Measurements from ENCODE around the gene CLCNKB.
"Not testable (repeated sequence)": the region's sequence is repeated elsewhere in the genome, so short reads cannot be mapped to it uniquely, and the experiment has no call there.

CLCNKB gene

DNA sequence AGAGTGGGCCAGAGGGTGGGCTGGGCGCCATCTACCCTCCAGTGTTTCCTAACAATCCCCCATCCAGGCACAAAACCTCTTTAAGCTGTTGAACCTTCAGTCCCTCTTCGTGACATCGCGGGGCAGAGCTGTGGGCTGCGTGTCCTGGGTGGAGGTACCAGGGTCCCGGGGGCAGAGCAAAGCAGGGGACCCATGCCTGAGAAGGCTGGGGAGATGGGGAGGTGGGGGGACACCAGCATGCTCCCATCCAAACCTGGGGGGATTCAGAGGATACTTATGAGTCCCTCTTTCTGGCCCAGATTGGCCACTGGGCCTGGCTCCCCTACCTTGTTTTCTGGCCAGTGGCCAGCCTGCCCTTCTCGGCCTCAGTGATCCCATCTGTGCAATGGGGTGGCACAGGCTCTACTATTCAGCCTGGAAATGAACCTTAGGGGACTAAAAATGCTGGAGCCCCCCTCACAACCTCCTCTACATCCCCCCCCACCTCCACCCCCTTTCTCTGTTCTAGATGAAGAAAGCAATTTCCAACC is 10.4 kb upstream of the CLCNKB start:
- not testable (repeated sequence) for DNase-seq (ENCODE audit: low spot score)

DNA sequence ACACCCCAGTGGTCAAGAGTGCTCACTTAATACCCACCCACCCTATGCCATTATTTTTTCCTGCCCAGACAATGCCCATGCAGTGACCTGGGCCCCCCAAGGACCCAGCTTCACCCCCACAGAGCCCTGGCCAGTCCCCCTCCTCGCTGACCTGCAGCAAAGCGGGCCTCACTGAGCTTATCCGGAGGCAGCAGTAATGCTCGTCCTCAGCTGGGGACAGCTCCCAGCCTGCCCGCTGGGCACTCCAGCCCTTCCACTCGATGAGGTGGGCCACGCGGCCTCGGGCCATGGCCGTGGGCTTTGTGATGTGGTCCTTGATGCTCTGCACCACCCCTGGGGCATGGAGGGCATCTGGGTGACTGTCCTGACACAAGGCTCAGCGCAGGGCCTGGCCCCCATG is 7.1 kb upstream of the CLCNKB start:
- not testable (repeated sequence) for DNase-seq (ENCODE audit: low spot score)

- DNase-seq (ENCODE audit: low spot score), result no peak
Observed at GRCh38 chr1:16038620-16038912, 5.0 kb upstream of the CLCNKB start.

- not testable (repeated sequence) for DNase-seq (ENCODE audit: low spot score)
Observed at GRCh38 chr1:16039871-16040270, 3.7 kb upstream of the CLCNKB start.

GRCh38 chr1:16041200-16041599 is 2.4 kb upstream of the CLCNKB start:
- no peak for DNase-seq (ENCODE audit: low spot score)

DNA sequence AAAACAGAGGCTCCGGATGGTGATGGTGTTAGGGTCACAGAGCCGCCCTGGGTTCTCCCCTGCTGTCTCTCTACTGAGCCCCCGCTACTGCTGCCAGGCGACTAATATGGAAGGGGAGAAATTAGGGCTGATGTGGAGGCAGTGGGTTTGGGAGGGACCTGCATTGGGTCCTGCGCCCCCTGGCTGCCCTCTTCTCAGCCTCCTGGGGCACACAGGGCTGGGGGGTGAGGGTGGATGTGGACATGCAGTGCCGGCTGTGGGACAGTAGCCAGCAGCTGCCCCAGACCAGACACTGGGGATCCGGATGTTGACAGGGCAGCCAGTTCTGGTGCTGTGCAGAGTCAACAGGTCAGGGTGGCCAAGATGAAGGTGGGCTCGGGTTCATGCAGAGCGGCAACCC is 1.5 kb upstream of the CLCNKB start:
- DNase-seq (ENCODE audit: low spot score), result no peak

DNA sequence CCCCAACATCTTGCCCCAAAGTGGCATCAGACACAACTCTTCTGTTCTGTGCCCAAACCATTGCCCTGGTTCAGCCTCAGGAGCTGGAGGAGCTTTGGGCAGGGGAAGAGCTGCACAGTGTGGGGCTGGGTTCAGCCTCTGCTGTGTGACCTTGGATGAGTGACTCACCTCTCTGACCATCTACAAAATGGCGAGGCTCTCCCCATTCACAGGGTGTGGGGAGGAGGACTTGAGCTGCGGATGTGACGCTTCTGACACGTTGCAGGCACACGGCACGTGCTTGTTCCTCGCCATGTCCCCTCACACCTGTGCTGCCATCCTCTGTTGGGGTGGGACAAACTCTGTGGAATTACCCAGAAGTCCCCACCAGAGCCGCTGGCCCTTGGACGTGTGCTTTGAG is 928 bp upstream of the CLCNKB start:
- not testable (repeated sequence) for DNase-seq (ENCODE audit: low spot score)

DNA sequence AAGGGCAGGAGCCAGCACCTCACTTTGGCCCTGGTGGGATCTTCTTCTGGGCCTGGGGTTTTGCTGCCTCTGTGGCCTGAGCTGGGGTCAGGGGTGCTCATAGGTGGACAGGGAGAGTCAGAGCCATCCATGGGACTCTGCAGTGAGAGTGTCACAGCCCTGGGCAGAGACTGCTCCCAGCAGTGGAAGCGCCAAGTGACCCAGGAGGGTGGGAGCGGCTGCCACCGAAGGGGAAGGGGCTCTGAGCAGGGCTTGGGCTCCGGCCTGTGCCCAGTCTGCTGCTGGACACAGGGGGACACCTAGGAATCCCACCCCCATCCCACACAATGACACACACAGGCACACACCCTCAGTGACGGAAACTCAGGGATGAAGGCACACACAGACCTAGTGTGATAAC is 368 bp downstream of the CLCNKB start:
- no peak for DNase-seq (ENCODE audit: low spot score)

DNA sequence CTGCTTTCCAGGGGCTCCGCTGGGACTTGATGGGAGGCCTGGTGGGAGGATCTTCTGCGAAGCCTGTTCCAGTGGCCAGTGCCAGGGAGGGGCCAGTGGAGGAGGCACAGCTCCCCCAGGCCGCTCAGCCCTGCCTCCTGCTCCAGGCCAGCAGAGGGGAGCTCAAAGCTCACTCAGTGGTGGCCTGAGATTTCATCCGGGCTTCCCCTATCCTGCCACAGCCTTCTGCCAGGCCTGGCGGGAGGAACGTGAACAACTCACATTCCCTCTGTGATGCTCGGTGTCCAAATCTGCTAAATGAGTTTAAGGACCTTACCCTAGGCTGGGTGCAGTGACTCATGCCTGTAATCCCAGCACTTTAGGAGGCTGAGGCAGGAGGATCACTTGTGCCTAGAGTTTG is 3.3 kb downstream of the CLCNKB start:
- DNase-seq (ENCODE audit: low spot score), result no peak

GRCh38 chr1:16047791-16048475 is 4.4 kb downstream of the CLCNKB start:
- no peak for DNase-seq (ENCODE audit: low spot score)

- no peak for DNase-seq (ENCODE audit: low spot score)
Observed at GRCh38 chr1:16048573-16049189, 5.1 kb downstream of the CLCNKB start.

DNA sequence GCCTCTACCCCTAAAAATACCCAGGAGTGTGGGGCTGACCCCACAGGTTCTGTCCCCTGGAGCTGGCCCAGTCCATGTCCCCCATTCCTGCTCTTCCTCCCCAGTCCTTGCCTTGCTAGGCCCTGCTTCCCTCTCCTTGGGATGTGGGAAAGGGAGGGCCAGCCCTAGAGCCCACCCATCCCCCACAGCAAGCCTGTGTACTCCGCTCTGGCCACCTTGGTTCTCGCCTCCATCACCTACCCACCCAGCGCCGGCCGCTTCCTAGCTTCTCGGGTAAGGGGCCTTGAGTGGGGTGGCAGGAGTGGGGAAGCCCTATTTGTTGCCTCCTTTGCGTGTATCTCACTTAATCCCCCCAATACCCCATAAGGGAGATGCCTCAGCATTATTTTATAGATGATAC is 6.7 kb downstream of the CLCNKB start:
- no peak for DNase-seq (ENCODE audit: low spot score)

DNA sequence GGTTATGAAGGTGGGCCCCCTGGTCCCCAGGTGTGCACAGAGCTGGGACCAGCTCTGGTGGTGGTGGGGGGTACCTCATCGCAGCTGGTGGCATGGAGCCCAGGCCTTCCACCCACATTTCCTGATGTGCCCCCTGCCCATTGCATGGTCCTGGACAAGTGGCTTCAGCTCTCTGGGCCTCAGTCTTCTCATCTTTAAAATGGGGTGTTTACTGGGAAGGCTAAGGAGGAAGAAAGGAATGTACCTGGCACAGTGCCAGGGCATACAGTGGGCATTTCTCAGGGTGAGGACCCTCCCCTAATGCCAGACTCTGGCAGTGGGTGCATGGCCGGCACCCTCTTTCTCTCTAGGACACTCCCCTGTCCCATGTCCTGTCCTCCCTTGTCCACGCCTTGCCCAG is 7.5 kb downstream of the CLCNKB start:
- no peak for DNase-seq (ENCODE audit: low spot score)

DNA sequence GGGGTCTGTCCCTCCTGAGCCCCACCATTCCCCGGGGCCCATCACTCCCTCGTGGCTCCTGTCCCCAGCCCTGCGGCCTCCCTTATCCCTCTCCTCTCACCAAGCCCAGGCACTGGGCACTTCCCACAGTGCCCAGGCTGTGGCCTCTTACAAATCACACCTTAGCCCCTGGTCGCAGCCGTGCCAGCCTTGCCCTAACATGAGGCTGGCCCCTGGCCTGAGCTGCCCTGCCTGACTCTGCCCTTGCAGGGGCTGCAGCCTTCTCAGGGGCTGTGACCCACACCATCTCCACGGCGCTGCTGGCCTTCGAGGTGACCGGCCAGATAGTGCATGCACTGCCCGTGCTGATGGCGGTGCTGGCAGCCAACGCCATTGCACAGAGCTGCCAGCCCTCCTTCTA is 8.4 kb downstream of the CLCNKB start:
- not testable (repeated sequence) for DNase-seq (ENCODE audit: low spot score)

- DNase-seq (ENCODE audit: low spot score), result no peak
Observed at GRCh38 chr1:16053781-16054502, 10.4 kb downstream of the CLCNKB start.

DNA sequence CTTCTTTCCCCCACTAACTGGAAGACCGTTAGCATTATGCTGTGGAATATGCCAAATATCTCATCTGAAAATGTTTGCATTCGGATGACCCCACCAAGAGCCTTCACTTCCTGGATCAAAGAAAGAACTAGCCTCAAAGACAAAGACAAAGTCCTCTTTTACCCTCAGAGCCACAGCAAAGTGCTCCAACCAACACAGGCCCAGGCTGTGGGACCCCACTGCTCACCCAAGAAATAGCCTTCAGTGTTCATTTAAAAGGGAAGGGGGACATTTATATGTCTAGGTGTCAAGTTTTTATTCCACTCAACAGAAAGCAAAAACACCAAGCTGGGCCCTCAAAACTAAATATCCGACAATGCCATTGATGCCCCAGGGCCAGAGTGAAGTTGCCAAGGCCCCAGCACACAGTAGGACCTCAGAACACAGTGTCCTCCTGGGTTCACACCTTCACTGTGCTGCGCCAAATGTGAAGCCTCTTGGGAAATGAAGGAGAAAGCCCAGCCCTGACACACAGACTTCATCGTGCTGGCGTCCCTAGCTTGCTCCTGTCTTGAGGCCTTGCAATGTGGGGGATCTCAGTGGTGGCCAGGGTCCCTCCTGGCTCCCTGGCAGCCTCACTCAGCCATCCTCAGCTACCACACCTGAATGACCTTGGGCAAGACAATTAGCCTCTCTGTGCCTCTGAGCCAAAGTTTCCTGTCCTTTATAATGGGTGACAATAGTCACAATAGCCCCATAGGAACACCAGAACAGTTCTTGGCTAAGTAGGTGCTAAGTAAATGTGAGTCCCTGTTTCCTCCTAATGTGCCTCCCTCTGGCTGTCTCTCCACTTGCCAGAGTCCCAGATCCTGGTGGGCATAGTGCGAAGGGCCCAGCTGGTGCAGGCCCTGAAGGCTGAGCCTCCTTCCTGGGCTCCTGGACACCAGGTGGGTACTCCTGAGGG is 11.3 kb downstream of the CLCNKB start:
- DNase-seq (ENCODE audit: low spot score), result no peak

GRCh38 chr1:16055613-16056520 is 12.3 kb downstream of the CLCNKB start:
- DNase-seq (ENCODE audit: low spot score), result peak; percentile 88

DNA sequence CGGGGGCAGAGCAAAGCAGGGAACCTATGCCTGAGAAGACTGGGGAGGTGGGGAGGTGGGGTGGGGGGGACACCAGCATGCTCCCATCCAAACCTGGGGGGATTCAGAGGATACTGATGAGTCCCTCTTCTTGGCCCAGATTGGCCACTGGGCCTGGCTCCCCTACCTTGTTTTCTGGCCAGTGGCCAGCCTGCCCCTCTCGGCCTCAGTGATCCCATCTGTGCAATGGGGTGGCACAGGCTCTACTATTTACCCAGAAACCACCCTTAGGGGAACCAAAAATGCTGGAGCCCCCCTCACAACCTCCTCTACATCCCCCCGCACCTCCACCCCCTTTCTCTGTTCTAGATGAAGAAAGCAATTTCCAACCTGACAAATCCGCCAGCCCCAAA is 12.9 kb downstream of the CLCNKB start:
- not testable (repeated sequence) for DNase-seq (ENCODE audit: low spot score)

DNA sequence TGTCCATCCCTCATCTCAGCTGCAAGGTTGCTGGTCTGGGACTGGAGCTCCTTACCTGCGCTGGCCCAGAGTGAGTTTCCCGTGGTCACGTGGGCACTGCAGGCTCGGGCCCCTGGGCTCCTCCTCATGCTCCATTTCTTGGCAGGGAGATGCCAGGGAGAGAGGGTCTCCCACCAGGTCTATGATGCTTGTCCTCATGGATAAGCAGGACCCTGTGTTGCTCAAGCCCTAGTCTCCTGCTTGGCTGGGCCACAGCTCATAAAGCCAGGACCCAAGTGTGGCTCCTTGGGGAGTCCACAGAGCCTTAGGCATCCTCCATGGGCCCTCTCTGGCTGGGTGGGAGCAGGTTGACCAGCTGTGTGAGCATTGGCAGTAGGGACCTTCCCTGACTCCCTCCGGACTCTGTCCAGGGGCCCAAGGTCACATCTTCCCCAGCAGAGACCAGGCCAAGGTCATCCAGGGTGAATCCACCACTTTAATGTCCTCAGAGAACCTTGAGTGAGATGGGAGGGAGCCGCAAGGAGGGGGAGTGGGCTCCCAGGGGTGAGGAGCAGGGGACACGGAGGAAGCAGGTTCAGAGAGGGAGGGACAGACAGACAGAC is 13.8 kb downstream of the CLCNKB start:
- not testable (repeated sequence) for DNase-seq (ENCODE audit: low spot score)

DNA sequence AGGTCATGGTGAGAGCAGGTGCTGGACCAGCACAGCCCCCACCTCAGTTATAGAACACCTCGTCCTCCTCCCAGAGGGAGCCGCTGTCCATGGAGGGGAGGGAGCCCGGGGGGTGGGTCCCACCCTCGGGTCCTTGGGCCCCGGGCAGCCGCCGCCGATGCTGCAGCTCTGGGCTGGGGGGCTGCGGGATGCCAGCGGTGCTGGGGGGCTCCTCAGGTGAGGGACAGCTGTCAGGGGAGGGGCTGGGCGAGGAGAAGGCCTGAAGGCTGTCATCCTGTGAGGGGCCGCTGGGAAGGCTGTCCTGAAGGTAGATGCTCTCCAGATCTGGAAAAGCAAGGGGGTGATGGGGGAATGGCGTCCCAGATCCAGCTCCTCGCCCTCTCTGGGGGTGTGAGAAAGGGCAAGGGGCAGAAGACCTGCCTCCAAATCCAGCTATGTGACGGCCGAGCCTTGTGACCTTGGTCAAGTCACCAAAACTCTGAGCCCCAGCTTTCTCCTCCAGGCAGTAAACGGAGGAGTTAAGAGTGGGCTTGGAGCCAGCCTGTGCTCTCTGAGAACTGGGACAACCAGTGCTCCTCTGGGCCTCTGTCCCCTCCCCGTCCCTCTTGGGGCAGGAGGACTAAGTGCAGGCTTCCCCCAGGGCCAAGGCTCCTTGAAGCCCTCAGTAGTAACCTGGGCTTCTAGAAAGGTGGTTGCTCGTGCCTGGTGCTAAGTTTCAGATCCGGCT is 15.0 kb downstream of the CLCNKB start:
- DNase-seq (ENCODE audit: low spot score), result not testable (repeated sequence)

Measured in AG08396 (cell line).